GM19397 (cell line): ENCODE results near the gene RPL14.
"Not testable (repeated sequence)": the region's sequence is repeated elsewhere in the genome, so short reads cannot be mapped to it uniquely, and the experiment has no call there.

Experiments
- ATAC-seq: cut with Tn5 transposase; IDR thresholded peaks from one replicate; pipeline ENCODE4 v1.9.1; 2021; ENCODE audit warnings: mild to moderate bottlenecking, moderate library complexity; ENCODE audit not compliant: unreplicated experiment

Gene RPL14

DNA sequence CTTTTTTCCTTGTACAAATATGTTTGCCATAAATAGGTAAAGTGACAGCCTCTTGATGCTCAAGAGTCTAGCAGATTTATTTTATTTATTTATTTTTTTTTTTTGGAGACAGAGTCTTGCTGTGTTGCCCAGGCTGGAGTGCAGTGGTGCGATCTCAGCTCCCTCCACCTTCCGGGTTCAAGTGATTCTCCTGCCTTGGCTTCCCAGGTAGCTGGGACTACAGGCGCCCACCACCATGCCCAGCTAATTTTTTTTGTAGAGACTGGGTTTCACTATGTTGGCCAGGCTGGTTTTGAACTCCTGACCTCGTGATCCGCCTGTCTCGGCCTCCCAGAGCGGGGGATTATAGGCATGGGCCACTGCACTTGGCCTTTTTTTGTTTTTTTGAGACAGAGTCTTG lies 5.7 kb downstream of the RPL14 start:
- ATAC-seq: not testable (repeated sequence)

- no peak for ATAC-seq
Measured at GRCh38 chr3:40463579-40463978, 6.4 kb downstream of the RPL14 start.

DNA sequence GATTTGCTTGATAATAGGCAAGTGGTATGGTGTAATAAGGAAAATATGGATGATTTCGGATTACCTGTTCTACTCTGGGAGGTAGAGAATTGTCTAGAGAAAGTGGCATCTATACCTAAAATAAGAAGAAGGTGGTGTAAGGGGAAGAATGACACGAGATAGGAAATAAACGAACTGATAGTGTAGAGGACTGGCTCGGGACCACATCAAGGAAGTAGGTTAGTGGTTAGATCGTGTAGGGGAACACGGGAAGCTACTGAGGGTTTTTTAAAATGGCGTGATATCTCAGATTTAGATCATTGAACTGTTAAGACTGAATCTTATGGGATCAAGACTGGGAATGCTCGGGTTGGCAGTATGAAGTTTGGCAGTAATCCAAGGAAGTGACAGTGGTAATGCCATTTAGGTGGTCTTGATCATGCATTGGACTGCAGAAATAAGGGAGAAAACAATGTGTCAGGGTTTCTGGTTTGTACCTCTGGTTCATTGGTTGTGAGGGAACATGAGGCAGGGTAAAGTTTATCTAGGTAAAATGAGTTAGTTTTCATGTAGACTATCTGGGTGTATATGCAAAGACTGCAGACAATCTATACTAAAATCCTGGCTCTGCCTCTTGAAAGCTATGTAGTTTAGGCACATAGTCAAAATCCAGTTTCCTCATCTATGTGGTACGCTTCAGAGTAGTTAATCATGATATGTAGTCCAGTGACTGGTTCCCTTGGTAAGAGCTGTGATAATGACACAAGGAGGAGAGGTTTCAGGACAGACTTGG lies 7.4 kb downstream of the RPL14 start:
- ATAC-seq: no peak

DNA sequence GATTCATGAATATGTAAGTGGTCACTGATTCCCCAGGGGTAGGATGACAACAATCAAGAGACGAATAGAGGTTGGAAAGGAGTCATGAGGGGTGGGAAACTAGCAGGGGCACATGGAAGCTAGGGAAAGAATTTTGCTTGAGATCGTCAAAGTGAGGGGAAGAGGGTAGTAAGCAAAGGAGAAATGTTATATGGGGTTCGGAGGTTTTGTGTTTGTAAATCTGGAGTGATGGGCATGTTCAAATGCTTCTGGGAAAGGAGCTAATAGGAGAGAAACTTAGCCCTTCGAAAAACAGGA lies 7.9 kb downstream of the RPL14 start:
- ATAC-seq: no peak

DNA sequence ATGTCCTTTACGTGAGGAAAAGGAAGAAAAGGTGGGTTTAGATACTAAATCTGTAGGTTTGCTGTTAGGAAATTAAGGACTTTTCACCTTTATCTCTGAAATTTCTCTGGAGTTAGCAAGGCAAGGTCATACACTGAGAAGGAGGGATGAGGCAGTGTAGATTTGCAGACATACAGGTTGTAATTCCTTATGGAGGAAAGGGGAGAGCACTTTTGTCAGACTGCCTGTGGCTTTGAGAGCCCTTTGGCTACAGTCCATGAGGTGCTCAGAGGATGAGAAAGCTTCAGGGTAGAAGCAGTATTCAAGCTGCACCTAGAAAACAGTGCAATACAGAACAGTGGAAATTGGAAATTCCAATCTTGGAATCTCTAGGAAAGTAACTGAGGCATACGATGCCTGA lies 8.3 kb downstream of the RPL14 start:
- no peak for ATAC-seq

- ATAC-seq: no peak
Measured at GRCh38 chr3:40468018-40468417, 10.9 kb downstream of the RPL14 start.

DNA sequence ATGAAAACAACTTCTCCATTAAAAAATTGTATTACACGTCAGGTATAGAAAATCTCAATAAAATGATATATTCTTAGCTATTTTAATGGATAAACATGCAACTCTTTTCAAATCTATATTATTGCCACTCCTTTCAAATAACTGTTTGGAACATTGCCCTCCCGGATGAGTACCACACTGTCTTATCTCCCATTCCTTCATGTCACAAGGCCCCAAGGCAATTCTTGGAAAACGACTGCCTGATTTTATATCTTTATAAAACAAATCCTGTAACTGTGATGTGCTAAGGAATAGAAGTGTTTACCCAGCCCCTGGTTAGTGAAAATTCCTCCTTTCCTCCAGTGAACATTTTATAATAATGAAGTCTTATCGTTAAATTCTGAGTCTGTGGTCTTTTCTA lies 13.6 kb downstream of the RPL14 start:
- ATAC-seq: no peak

GRCh38 chr3:40476478-40477470 lies 19.6 kb downstream of the RPL14 start, which contains the start of gene ZNF619:
ZNF619 (plus strand) TSS chr3:40477122; CDS start chr3:40477980, 858 bp downstream.
- peak; percentile 84 for ATAC-seq

DNA sequence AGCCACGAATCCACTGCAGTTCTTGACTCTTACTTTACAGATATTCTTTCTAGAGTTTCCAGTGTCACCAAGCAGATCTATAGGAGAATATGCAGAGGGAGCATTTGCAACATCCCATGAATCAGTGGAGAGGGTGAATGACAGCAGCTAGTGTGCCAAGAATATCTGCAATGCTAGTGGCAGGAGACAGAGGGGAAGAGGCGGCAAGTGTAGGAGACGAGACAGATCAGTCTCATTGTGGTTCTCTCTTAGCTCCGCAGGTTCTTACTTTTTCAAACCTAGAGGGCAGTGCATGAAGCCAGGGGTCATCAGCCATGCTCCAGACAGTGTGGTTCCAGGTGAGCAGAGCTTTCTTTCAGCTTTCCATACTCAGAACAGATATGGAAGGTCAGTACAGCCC lies 20.5 kb downstream of the RPL14 start:
- ATAC-seq: no peak

DNA sequence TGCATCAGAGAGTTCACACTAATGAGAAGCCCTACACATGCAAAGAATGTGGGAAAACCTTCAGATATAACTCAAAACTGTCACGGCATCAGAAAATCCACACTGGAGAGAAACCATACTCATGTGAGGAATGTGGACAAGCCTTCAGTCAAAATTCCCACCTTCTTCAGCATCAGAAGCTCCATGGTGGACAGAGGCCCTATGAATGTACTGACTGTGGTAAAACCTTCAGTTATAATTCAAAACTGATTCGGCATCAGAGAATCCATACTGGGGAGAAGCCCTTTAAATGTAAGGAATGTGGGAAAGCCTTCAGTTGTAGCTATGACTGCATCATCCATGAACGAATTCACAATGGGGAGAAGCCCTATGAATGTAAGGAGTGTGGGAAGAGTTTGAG lies 30.0 kb downstream of the RPL14 start:
- ATAC-seq: no peak

GRCh38 chr3:40490916-40491315 lies 33.8 kb downstream of the RPL14 start:
- no peak for ATAC-seq

DNA sequence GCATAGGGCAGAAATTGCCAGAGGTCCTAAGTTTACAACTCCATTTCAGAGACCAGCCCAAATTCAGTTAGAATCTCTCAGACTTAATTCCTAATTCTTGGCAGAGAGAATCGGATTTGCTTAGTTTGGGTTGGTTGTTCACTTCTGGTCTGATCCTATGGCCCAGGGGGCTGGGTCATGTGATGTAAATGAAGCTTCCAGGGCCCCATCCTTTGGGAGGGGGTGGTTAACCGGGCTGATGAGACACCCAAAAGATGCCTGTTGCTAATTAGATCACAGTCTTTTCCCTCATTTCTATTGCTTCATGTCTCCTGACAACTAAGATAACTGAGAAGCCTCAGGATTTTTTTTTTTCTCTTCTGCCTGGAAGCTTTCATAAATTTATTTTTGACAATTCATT lies 37.6 kb downstream of the RPL14 start:
- no peak for ATAC-seq

- no peak for ATAC-seq
Measured at GRCh38 chr3:40497288-40497687, 40.1 kb downstream of the RPL14 start.

- ATAC-seq: no peak
Measured at GRCh38 chr3:40499952-40500351, 42.8 kb downstream of the RPL14 start.

- no peak for ATAC-seq
Measured at GRCh38 chr3:40502034-40502433, 44.9 kb downstream of the RPL14 start.

DNA sequence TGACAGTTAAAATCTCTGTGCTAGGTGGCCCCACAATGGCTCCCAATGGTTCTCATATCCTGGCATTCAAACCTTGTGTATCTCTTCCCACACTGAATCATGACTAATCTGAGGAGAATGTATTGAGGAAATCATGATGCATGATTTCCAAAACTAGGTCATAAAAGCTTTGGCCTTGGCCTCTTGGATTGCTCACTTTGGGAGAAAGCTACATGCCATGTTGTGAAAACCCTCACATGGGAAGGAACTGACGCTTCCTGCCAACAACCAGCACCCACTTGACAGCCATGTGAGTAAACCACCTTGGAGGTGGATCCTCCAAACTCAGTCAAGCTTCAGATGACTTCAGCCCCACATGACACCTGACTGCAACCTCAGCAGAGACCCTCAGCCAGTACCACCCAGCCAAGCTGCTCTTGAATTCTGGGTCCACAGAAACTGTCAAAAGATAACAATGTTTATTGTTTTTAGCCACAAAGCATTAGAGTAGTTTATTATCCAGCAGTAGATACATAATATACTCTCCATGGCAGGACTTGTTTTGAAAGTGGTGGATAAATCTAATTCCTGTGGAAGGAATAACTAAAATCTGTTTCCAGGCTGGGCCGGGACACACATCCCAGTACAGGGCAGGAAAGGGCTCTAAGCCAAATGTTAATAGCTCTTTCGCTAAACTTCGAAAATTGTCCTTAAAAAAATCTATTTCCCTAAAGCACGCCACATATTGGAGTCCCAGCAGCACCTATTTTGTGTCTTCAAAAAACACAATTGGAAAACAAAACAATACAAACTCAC lies 47.7 kb downstream of the RPL14 start:
- ATAC-seq: no peak

DNA sequence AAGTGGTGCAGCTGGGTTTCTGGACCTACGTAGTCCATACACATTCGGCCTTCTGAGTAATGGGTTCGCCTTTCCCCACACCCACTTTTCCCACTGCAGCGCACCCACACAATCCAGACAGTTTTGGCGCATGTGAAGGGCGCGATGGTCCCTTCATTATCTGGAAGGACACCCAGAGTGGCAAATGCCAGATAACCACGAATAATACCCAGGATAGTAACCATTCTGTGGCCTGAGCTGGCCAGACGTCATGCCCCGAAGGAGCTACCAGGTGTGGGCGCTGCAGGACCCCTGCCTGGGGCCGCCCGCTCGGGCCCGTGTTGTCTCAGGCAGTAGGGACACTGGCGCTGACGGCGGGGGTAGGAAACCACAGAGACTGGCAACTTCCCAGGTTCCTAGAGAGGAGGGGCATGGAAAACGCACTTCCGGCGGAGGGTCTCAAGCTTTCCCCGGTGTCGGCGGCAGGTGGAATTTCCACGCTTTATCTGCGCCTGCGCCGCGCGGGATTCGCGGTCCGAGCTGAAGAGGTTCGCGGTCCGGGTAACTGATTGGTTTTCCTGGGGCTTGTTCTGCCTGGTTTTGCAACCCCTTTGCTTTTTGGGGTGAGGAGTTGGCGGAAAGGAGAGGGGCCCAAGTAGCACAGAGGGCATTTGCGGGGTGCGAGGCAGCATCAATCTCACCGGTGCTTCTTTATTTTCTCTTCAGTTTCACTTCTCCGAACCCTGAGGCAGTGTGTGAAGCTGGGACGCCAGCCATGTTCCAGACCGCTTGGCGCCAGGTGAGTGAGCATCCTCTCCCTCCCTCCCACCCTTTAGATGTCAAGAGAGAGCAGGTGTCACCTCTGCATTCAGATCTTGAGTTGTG lies 48.7 kb downstream of the RPL14 start, which contains the start of gene ZNF620:
TSS of gene ZNF620 (plus strand) at position 441 of the 864 bp plus-strand sequence. CDS start at position 755, 314 bp downstream.
- ATAC-seq: peak; percentile 87

DNA sequence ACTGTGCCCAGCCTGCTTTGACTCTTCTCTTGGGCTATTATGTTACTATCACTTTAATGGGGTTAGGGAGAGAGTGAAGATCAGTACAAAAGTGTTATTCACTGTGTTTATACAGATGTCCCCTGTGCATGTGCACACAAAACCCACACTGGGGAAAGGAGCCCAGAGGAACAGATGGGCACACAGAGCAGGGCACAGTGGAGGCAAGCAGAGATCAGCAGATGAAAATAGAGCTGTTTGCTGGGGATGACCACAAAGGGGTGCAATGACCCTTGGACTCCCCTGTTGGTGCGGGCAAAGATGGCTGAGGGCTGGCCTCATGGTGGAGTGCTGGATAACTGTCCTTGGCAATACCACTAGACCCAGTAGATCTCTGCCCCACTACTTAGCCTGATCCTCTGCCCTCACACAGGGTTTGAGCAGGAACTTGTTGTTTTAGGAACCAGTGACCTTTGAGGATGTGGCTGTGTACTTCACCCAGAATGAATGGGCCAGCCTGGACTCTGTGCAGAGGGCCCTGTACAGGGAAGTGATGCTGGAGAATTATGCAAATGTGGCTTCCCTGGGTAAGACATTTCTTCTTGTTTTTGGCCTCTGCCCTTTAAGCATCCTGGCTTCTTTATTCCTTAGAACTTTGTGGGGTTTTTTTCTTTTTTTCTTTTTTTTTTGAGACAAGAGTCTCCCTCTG lies 54.0 kb downstream of the RPL14 start:
- ATAC-seq: no peak

DNA sequence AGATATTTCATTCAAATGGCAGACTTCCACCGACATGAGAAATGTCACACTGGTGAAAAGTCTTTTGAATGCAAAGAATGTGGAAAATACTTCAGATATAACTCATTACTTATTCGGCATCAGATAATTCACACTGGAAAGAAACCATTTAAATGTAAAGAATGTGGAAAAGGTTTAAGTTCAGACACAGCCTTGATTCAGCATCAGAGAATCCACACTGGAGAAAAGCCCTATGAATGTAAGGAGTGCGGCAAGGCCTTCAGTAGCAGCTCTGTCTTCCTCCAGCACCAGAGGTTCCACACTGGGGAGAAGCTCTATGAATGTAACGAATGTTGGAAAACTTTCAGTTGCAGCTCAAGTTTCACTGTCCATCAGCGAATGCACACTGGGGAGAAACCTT lies 59.1 kb downstream of the RPL14 start:
- ATAC-seq: no peak

GRCh38 chr3:40518067-40518466 lies 60.9 kb downstream of the RPL14 start:
- no peak for ATAC-seq
